HG02610 (cell line): Measurements from ENCODE around the gene APBB1.

ENCODE experiments used
- ATAC-seq: cut with Tn5 transposase; IDR thresholded peaks from one replicate; pipeline ENCODE4 v1.9.1; 2021; ENCODE audit warnings: mild to moderate bottlenecking, moderate library complexity; ENCODE audit not compliant: unreplicated experiment

APBB1 gene

GRCh38 chr11:6418557-6419008, 311 bp downstream of the APBB1 start:
- no peak for ATAC-seq

- ATAC-seq: no peak
Measured at GRCh38 chr11:6417907-6418556, 862 bp downstream of the APBB1 start.

GRCh38 chr11:6415797-6416196, 3.1 kb downstream of the APBB1 start:
- ATAC-seq: no peak

GRCh38 chr11:6414874-6415328, 4.0 kb downstream of the APBB1 start:
- no peak for ATAC-seq

- ATAC-seq: no peak
Measured at GRCh38 chr11:6413791-6414201, 5.1 kb downstream of the APBB1 start.

GRCh38 chr11:6411594-6412031, 7.3 kb downstream of the APBB1 start:
- ATAC-seq: no peak

GRCh38 chr11:6410695-6411430, 8.0 kb downstream of the APBB1 start:
- no peak for ATAC-seq

GRCh38 chr11:6406370-6406769, 12.5 kb downstream of the APBB1 start:
- ATAC-seq: no peak

GRCh38 chr11:6405846-6406245, 13.0 kb downstream of the APBB1 start:
- ATAC-seq: no peak

- no peak for ATAC-seq
Measured at GRCh38 chr11:6405052-6405667, 13.7 kb downstream of the APBB1 start.

- no peak for ATAC-seq
Measured at GRCh38 chr11:6404342-6405051, 14.4 kb downstream of the APBB1 start.

- ATAC-seq: no peak
Measured at GRCh38 chr11:6403539-6403938, 15.4 kb downstream of the APBB1 start.

GRCh38 chr11:6402561-6402981, 16.3 kb downstream of the APBB1 start:
- peak; percentile 96 for ATAC-seq

GRCh38 chr11:6402061-6402470, 16.8 kb downstream of the APBB1 start:
- ATAC-seq: peak; percentile 33

GRCh38 chr11:6401464-6401863, 17.4 kb downstream of the APBB1 start:
- no peak for ATAC-seq

GRCh38 chr11:6400431-6401345, 18.2 kb downstream of the APBB1 start:
- no peak for ATAC-seq

- ATAC-seq: no peak
Measured at GRCh38 chr11:6397636-6398035, 21.3 kb downstream of the APBB1 start.

GRCh38 chr11:6397156-6397555, 21.7 kb downstream of the APBB1 start:
- ATAC-seq: no peak

- no peak for ATAC-seq
Measured at GRCh38 chr11:6395470-6396060, 23.3 kb downstream of the APBB1 start.
